Loucy (cell line): Measurements from ENCODE around the gene KICS2.

Source experiments
- H2AFZ ChIP-seq: fragments of 200-600 bp; sonication (generic); 2 replicates; pipeline ENCODE4 v1.6.0; 2016; ENCODE audit warnings: antibody characterized with exemption, mild to moderate bottlenecking, low read length, moderate library complexity
- H3F3A ChIP-seq: fragments of 200-600 bp; 2 replicates; pipeline ENCODE4 v1.6.0; 2016; ENCODE audit warnings: antibody characterized with exemption, low read depth, mild to moderate bottlenecking
- H3K27me3 ChIP-seq: fragments of 200-600 bp; sonication (generic); 2 replicates; pipeline ENCODE4 v1.6.1; 2014; ENCODE audit warnings: low read length, mild to moderate bottlenecking; ENCODE audit not compliant: insufficient read depth, poor library complexity, severe bottlenecking
- H3K36me3 ChIP-seq: fragments of 200-600 bp; sonication (generic); 2 replicates; pipeline ENCODE4 v1.6.1; 2016; ENCODE audit warnings: low read length; ENCODE audit not compliant: insufficient read depth
- H3K4me1 ChIP-seq: fragments of 200-600 bp; sonication (generic); 2 replicates; pipeline ENCODE4 v1.5.1; 2014; ENCODE audit warnings: low read length, mild to moderate bottlenecking; ENCODE audit not compliant: insufficient read depth, poor library complexity, severe bottlenecking
- H3K4me2 ChIP-seq: fragments of 200-600 bp; sonication (generic); 2 replicates; pipeline ENCODE4 v1.6.0; 2014; ENCODE audit warnings: antibody characterized with exemption, low read length, low read depth, mild to moderate bottlenecking; ENCODE audit not compliant: poor library complexity, severe bottlenecking
- H3K4me3 ChIP-seq: fragments of 200-600 bp; sonication (generic); 2 replicates; pipeline ENCODE4 v1.5.1; 2014; ENCODE audit warnings: low read length, mild to moderate bottlenecking, mixed read lengths; ENCODE audit not compliant: poor library complexity, severe bottlenecking
- H3K79me2 ChIP-seq: fragments of 200-600 bp; sonication (generic); 2 replicates; pipeline ENCODE4 v1.6.1; 2014; ENCODE audit warnings: low read length; ENCODE audit not compliant: insufficient read depth
- H3K9ac ChIP-seq: fragments of 200-600 bp; sonication (generic); 2 replicates; pipeline ENCODE4 v1.6.0; 2014; ENCODE audit warnings: mild to moderate bottlenecking, low read depth, low read length, moderate library complexity; ENCODE audit not compliant: poor library complexity, severe bottlenecking
- H3K9me2 ChIP-seq: fragments of 200-600 bp; sonication (generic); replicated peaks from 2 replicates; pipeline ENCODE4 v1.6.1; 2016; ENCODE audit warnings: low read depth, low read length, mixed read lengths
- H3K9me3 ChIP-seq: fragments of 200-600 bp; sonication (generic); 2 replicates; pipeline ENCODE4 v1.6.1; 2014; ENCODE audit warnings: mild to moderate bottlenecking, antibody characterized with exemption, low read length, low read depth; ENCODE audit not compliant: insufficient read depth
- H4K20me1 ChIP-seq: fragments of 200-600 bp; sonication (generic); 2 replicates; pipeline ENCODE4 v1.6.0; 2014; ENCODE audit warnings: antibody characterized with exemption, low read length, mild to moderate bottlenecking; ENCODE audit not compliant: insufficient read depth, poor library complexity, severe bottlenecking
- EZH2phosphoT487 ChIP-seq: fragments of 200-600 bp; IDR thresholded peaks from 2 replicates; pipeline ENCODE4 v1.6.1; 2018; ENCODE audit warnings: antibody characterized with exemption, mild to moderate bottlenecking, moderate library complexity, borderline replicate concordance
- TF ChIP-seq, protein P1 (sequence below): fragments of 200-600 bp; sonication (generic); conservative IDR thresholded peaks from 2 replicates; pipeline ENCODE4 v1.5.1; 2014; ENCODE audit warnings: mild to moderate bottlenecking, antibody characterized with exemption, low read length

The KICS2 gene

DNA sequence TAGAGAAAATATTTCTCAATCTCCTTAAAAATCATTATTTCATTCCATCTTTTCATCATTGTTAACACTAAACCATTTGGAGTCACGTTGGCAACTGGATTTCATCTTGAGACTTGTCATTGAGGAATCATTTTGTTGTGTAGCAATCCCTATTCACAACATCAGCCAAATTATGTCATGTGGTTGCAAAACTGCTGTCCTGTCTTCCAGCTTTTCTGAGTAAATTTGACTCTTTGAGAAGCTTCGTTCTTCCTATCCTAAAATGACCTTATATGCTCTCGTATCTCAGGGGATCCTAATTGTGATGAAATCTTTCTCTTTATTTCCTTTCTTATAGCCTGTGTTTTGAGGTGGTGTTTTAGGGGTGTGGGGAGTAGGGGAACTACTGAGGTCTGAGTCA lies 30.6 kb upstream of the KICS2 start:
- no peaks in the 10 kb centered on the region for H3K9me2 ChIP-seq
- H3K4me2 ChIP-seq = no peak overlapping the region
- no peak for TF ChIP-seq EZH2phosphoT487
- TF ChIP-seq, protein P1, sequence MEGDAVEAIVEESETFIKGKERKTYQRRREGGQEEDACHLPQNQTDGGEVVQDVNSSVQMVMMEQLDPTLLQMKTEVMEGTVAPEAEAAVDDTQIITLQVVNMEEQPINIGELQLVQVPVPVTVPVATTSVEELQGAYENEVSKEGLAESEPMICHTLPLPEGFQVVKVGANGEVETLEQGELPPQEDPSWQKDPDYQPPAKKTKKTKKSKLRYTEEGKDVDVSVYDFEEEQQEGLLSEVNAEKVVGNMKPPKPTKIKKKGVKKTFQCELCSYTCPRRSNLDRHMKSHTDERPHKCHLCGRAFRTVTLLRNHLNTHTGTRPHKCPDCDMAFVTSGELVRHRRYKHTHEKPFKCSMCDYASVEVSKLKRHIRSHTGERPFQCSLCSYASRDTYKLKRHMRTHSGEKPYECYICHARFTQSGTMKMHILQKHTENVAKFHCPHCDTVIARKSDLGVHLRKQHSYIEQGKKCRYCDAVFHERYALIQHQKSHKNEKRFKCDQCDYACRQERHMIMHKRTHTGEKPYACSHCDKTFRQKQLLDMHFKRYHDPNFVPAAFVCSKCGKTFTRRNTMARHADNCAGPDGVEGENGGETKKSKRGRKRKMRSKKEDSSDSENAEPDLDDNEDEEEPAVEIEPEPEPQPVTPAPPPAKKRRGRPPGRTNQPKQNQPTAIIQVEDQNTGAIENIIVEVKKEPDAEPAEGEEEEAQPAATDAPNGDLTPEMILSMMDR = no peak
- no peaks in the 10 kb centered on the region for H3K9me3 ChIP-seq
- no peaks in the 10 kb centered on the region for H3K36me3 ChIP-seq
- H3K4me3 ChIP-seq = no peak overlapping the region
- H3K9ac ChIP-seq = no peak overlapping the region
- no peaks in the 10 kb centered on the region for H3K4me1 ChIP-seq
- H2AFZ ChIP-seq = peak overlapping the region; percentile 59; the same call in 1 of the 2 replicates
- no peaks in the 10 kb centered on the region for H3K79me2 ChIP-seq
- no peaks in the 10 kb centered on the region for H3K27me3 ChIP-seq
- no peaks in the 10 kb centered on the region for H3F3A ChIP-seq
- H4K20me1 ChIP-seq = no peaks in the 10 kb centered on the region

DNA sequence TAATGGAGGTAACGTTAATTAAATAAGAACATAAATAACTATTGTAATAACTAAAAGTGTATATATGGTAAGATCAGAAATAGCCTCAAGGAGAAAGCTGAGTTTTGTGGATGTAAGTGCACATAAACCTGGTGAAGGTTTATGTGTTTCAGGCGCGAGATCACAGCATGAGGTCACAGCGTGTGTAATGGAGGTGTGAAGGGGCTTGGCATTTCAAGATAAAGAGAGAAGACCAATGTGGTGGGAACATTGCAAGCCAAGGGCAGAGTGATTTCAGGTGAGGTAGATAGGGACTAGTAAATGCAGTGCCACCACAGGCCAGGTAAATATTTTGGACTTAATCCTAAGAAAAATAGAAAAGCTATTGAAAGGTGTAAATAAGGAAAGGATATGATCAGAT lies 21.7 kb upstream of the KICS2 start:
- Histone ChIP-seq H3F3A (no peaks in the 10 kb centered on the region), H3K4me2 (no peak overlapping the region), H3K4me3 (no peak overlapping the region), H3K9me2 (no peaks in the 10 kb centered on the region), H3K36me3 (no peaks in the 10 kb centered on the region), H3K79me2 (no peaks in the 10 kb centered on the region), H4K20me1 (no peaks in the 10 kb centered on the region), H3K9me3 (no peaks in the 10 kb centered on the region), H3K27me3 (no peaks in the 10 kb centered on the region), H3K4me1 (no peaks in the 10 kb centered on the region), H3K9ac (no peak overlapping the region), H2AFZ (no peak overlapping the region)
- TF ChIP-seq, protein P1 = no peak
- no peak for TF ChIP-seq EZH2phosphoT487

DNA sequence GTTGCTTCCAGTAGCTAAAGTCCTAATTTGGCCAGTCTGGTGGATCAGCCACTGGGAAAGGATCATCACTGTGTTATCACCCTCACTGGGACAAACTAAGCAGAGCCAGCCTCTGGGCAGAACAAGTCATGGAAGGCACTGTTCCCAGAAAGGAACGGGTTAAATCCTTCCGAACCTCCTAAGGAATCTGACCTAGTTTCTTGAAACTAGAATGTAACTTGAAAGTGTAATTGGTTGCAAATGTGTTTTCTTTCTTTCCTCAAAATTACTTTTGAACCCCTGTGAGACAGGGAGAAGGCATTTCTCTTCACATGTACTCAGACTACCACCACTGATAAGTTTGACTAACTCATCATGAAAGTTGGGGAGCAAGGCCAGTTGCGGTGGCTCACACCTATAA lies 18.7 kb upstream of the KICS2 start:
- H3K9me2 ChIP-seq = no peaks in the 10 kb centered on the region
- no peaks in the 10 kb centered on the region for H3F3A ChIP-seq
- no peak for TF ChIP-seq EZH2phosphoT487
- TF ChIP-seq, protein P1 = no peak
- H3K79me2 ChIP-seq = no peaks in the 10 kb centered on the region
- no peaks in the 10 kb centered on the region for H4K20me1 ChIP-seq
- H3K9ac ChIP-seq = no peak overlapping the region
- H3K9me3 ChIP-seq = no peaks in the 10 kb centered on the region
- no peaks in the 10 kb centered on the region for H3K4me1 ChIP-seq
- no peak overlapping the region for H2AFZ ChIP-seq
- H3K4me3 ChIP-seq = no peak overlapping the region
- H3K4me2 ChIP-seq = no peak overlapping the region
- no peaks in the 10 kb centered on the region for H3K36me3 ChIP-seq
- H3K27me3 ChIP-seq = no peaks in the 10 kb centered on the region
